ENCODE results near the gene KLHL25.

KLHL25 gene

GRCh38 chr15:85744579-85744978 is 50.1 kb downstream of the KLHL25 start:
- no peak for DNase-seq

- DNase-seq: no peak
Observed at GRCh38 chr15:85743392-85744055, 51.2 kb downstream of the KLHL25 start.

- peak; percentile 67 for DNase-seq
Observed at GRCh38 chr15:85742186-85742821, 52.4 kb downstream of the KLHL25 start.

- DNase-seq: no peak
Observed at GRCh38 chr15:85741662-85742061, 53.1 kb downstream of the KLHL25 start.

GRCh38 chr15:85741021-85741421 is 53.7 kb downstream of the KLHL25 start:
- DNase-seq: no peak

- DNase-seq: no peak
Observed at GRCh38 chr15:85737061-85737460, 57.7 kb downstream of the KLHL25 start.

GRCh38 chr15:85733416-85733815 is 61.3 kb downstream of the KLHL25 start:
- DNase-seq: no peak

- peak; percentile 82 for DNase-seq
Observed at GRCh38 chr15:85730001-85730820, 64.5 kb downstream of the KLHL25 start.

GRCh38 chr15:85727068-85727467 is 67.7 kb downstream of the KLHL25 start:
- DNase-seq: no peak

- DNase-seq: no peak
Observed at GRCh38 chr15:85726454-85726853, 68.3 kb downstream of the KLHL25 start.

GRCh38 chr15:85725564-85725963 is 69.2 kb downstream of the KLHL25 start:
- no peak for DNase-seq

- no peak for DNase-seq
Observed at GRCh38 chr15:85725019-85725418, 69.7 kb downstream of the KLHL25 start.

GRCh38 chr15:85723960-85724945 is 70.5 kb downstream of the KLHL25 start:
- no peak for DNase-seq

GRCh38 chr15:85722374-85723152 is 72.2 kb downstream of the KLHL25 start:
- DNase-seq: no peak

GRCh38 chr15:85718981-85719380 is 75.7 kb downstream of the KLHL25 start:
- DNase-seq: no peak

GRCh38 chr15:85718271-85718971 is 76.3 kb downstream of the KLHL25 start:
- no peak for DNase-seq

- DNase-seq: no peak
Observed at GRCh38 chr15:85717212-85717611, 77.5 kb downstream of the KLHL25 start.

- no peak for DNase-seq
Observed at GRCh38 chr15:85716261-85716660, 78.5 kb downstream of the KLHL25 start.

GRCh38 chr15:85711580-85712192 is 83.0 kb downstream of the KLHL25 start:
- DNase-seq: no peak

- no peak for DNase-seq
Observed at GRCh38 chr15:85710340-85710842, 84.3 kb downstream of the KLHL25 start.

Measured in NCI-H1694 (cell line).